Measurements from ENCODE around the gene UNC5B.

Gene UNC5B

DNA sequence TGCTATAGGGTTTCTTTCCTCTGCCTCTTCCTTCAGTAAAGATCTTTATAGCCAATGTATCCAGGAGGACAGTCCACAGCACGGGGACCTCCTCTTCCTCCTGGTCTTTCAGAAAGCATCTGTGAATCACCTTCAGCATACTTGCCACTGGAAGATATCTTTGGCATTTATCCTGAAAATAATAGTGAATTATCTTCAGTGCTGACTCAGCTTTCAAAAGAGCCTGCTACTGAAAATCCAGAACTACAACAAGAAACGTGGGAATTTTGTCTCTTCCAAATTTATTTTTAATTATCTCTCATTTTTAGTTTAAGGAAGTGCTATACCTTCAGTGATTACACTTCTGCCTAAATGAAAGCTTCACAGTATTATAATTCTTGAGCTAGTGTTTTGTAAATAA, 7.6 kb upstream of the UNC5B start:
- peaks cover 0 to 6% (median under 1%) of the 10 kb centered on the region in 11 experiments; a peak in 7 of 22 replicates for H3K9me3 ChIP-seq (replicated peaks in 1 of 11)
- no peak overlapping the region for H3K4me3 ChIP-seq
- no peak overlapping the region for H3K27ac ChIP-seq
- peaks cover 0 to 5% (median 0%) of the 10 kb centered on the region in 10 experiments; a peak in 7 of 20 replicates for H3K4me1 ChIP-seq
- H3K36me3 ChIP-seq, result no peaks in the 10 kb centered on the region
- no peak for TF ChIP-seq Cebpa-rat (IDR thresholded peaks at IDR 0.05)
- H3K4me2 ChIP-seq, result no peak overlapping the region
- H3K27me3 ChIP-seq, result peaks cover 7 to 10% (median 8%) of the 10 kb centered on the region in 11 experiments
- H3K9ac ChIP-seq, result no peak overlapping the region
- peaks cover 0 to under 1% (median 0%) of the 10 kb centered on the region in 11 experiments; a peak in 4 of 22 replicates for H4K20me1 ChIP-seq

DNA sequence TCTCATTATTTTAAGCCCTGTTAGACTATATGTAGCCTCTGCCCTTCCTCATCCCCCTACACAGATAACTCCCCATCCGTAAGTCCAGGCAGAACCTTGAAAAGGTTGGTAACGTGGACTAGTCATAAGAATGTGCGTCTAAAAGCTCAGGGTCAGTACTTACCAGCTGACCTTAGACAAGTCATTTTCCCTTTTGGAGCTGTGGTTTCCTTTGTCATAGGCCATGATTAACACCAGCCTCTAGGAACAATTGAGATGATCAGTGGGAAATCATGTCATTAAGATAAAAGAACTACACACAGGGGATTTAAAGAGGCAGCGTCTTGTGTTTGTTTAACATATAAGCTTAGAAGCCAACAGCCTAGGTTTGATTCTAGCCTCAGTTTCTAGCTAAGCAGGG, 6.9 kb upstream of the UNC5B start:
- peaks cover 14 to 17% (median 15%) of the 10 kb centered on the region in 11 experiments for H3K27me3 ChIP-seq
- peaks cover 0 to 8% (median 0%) of the 10 kb centered on the region in 11 experiments; a peak in 5 of 22 replicates for H4K20me1 ChIP-seq
- TF ChIP-seq Cebpa-rat (IDR thresholded peaks at IDR 0.05), result no peak
- H3K9me3 ChIP-seq (replicated peaks in 1 of 11), result no peaks in the 10 kb centered on the region
- no peak overlapping the region for H3K4me3 ChIP-seq
- no peaks in the 10 kb centered on the region for H3K36me3 ChIP-seq
- H3K4me1 ChIP-seq, result peaks cover 0 to 5% (median 0%) of the 10 kb centered on the region in 10 experiments; a peak in 7 of 20 replicates
- no peak overlapping the region for H3K9ac ChIP-seq
- no peak overlapping the region for H3K4me2 ChIP-seq
- no peak overlapping the region for H3K27ac ChIP-seq

GRCh38 chr10:71206911-71207310, 5.5 kb upstream of the UNC5B start:
- no peak for TF ChIP-seq Cebpa-rat (IDR thresholded peaks at IDR 0.05)
- H3K9me3 ChIP-seq (replicated peaks in 1 of 11), result no peaks in the 10 kb centered on the region
- no peaks in the 10 kb centered on the region for H3K36me3 ChIP-seq
- H3K27me3 ChIP-seq, result peaks cover 28 to 31% (median 29%) of the 10 kb centered on the region in 11 experiments
- no peak overlapping the region for H3K9ac ChIP-seq
- no peak overlapping the region for H3K4me3 ChIP-seq
- peaks cover 2 to 9% (median 3%) of the 10 kb centered on the region in 10 experiments; a peak in 14 of 20 replicates for H3K4me1 ChIP-seq
- H3K27ac ChIP-seq, result no peak overlapping the region
- no peak overlapping the region for H3K4me2 ChIP-seq
- H4K20me1 ChIP-seq, result peaks cover 0 to 21% (median 0%) of the 10 kb centered on the region in 11 experiments; a peak in 6 of 22 replicates

- peaks cover 0 to 21% (median 0%) of the 10 kb centered on the region in 11 experiments; a peak in 8 of 22 replicates for H4K20me1 ChIP-seq
- peaks cover 4 to 12% (median 6%) of the 10 kb centered on the region in 10 experiments; a peak in 14 of 20 replicates for H3K4me1 ChIP-seq
- no peak for TF ChIP-seq Cebpa-rat (IDR thresholded peaks at IDR 0.05)
- no peak overlapping the region for H3K4me2 ChIP-seq
- no peak overlapping the region for H3K4me3 ChIP-seq
- peaks cover 32 to 38% (median 36%) of the 10 kb centered on the region in 11 experiments for H3K27me3 ChIP-seq
- H3K9me3 ChIP-seq (replicated peaks in 1 of 11), result no peaks in the 10 kb centered on the region
- H3K27ac ChIP-seq, result no peak overlapping the region
- no peak overlapping the region for H3K9ac ChIP-seq
- H3K36me3 ChIP-seq, result no peaks in the 10 kb centered on the region
These were observed 4.8 kb upstream of the UNC5B start for GRCh38 chr10:71207578-71207977.

DNA sequence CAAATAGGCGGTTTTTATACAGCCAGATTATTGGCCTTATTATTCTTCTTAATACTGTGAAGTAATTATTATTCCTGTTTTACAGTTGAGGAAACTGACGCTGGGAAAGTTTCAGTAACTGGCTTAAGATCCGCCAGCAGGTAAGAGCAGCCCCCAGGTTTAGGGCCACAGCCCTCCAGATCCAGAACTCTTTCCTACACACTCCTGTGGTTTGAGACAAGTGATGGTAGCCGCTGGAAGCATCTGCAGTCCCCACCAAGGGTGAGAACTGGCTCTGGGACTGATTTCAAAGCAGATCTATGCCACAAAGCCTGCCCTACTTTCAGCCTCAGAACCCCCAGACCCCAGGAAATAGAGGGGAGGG, 3.0 kb upstream of the UNC5B start:
- Histone ChIP-seq H3K27ac (no peak overlapping the region), H3K9ac (no peak overlapping the region), H3K4me2 (peak overlapping the region in 2 of 11 experiments; percentile 19 to 72; a peak in 1 of 22 replicates), H3K27me3 (peaks cover 50 to 55% (median 53%) of the 10 kb centered on the region in 11 experiments), H4K20me1 (peaks cover 0 to 38% (median 17%) of the 10 kb centered on the region in 11 experiments; a peak in 16 of 22 replicates), H3K36me3 (no peaks in the 10 kb centered on the region), H3K4me3 (no peak overlapping the region), H3K4me1 (peaks cover 11 to 27% (median 20%) of the 10 kb centered on the region in 10 experiments), H3K9me3 (replicated peaks in 1 of 11) (no peaks in the 10 kb centered on the region)
- TF ChIP-seq Cebpa-rat (IDR thresholded peaks at IDR 0.05), result no peak

- Histone ChIP-seq H3K27me3 (peaks cover 56 to 61% (median 59%) of the 10 kb centered on the region in 11 experiments), H3K4me1 (peaks cover 11 to 27% (median 20%) of the 10 kb centered on the region in 10 experiments)
These were observed 2.4 kb upstream of the UNC5B start for GRCh38 chr10:71209731-71210541.

GRCh38 chr10:71210542-71210871, 1.9 kb upstream of the UNC5B start:
- Histone ChIP-seq H3K36me3 (no peaks in the 10 kb centered on the region), H3K27ac (no peak overlapping the region), H3K4me1 (peaks cover 11 to 27% (median 20%) of the 10 kb centered on the region in 10 experiments), H3K4me3 (no peak overlapping the region), H3K4me2 (no peak overlapping the region), H3K9ac (no peak overlapping the region), H3K27me3 (peaks cover 62 to 67% (median 65%) of the 10 kb centered on the region in 11 experiments), H3K9me3 (replicated peaks in 1 of 11) (no peaks in the 10 kb centered on the region), H4K20me1 (peaks cover 0 to 45% (median 18%) of the 10 kb centered on the region in 11 experiments; a peak in 17 of 22 replicates)
- no peak for TF ChIP-seq Cebpa-rat (IDR thresholded peaks at IDR 0.05)

More at GRCh38 chr10:71209731-71210541, 2.4 kb upstream of the UNC5B start:
- Histone ChIP-seq H3K4me2 (no peak overlapping the region), H3K9me3 (replicated peaks in 1 of 11) (no peaks in the 10 kb centered on the region), H4K20me1 (peaks cover 0 to 44% (median 18%) of the 10 kb centered on the region in 11 experiments; a peak in 17 of 22 replicates), H3K9ac (no peak overlapping the region), H3K27ac (no peak overlapping the region), H3K36me3 (no peaks in the 10 kb centered on the region), H3K4me3 (no peak overlapping the region)
- no peak for TF ChIP-seq Cebpa-rat (IDR thresholded peaks at IDR 0.05)

GRCh38 chr10:71211053-71211452, 1.3 kb upstream of the UNC5B start:
- TF ChIP-seq Cebpa-rat (IDR thresholded peaks at IDR 0.05), result no peak
- Histone ChIP-seq H3K9ac (no peak overlapping the region), H3K27me3 (peaks cover 67 to 73% (median 71%) of the 10 kb centered on the region in 11 experiments), H4K20me1 (peaks cover 0 to 47% (median 18%) of the 10 kb centered on the region in 11 experiments; a peak in 17 of 22 replicates), H3K4me3 (no peak overlapping the region), H3K4me2 (no peak overlapping the region), H3K36me3 (no peaks in the 10 kb centered on the region), H3K9me3 (replicated peaks in 1 of 11) (no peaks in the 10 kb centered on the region), H3K27ac (no peak overlapping the region), H3K4me1 (peaks cover 12 to 27% (median 20%) of the 10 kb centered on the region in 10 experiments)

DNA sequence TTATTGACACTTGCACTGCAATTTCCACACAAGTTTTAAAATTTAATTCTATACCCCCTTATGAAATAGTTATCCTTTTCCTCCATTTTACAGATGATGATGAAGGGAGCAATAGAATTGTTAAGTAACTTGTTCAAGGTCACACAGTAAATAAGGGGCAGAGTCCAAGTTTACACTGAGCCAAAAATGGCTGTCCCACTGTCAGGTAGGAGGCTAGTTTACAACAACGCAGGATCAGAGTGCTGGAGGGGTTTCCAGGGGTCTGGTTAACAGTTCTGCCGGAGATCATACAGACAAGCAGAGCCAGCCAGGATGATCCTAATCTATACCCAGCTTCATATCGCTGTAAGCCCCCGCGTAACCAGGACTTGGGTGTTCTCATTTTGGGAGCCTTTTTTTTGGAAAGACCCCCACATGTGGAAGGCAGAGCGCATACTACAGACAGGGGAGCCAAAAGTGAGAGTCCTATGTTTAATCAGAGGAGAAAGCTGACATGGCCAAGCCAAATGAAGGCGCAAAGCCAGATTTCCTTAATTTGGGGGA, 524 bp upstream of the UNC5B start:
- H3K36me3 ChIP-seq, result no peaks in the 10 kb centered on the region
- peaks cover 75 to 81% (median 79%) of the 10 kb centered on the region in 11 experiments for H3K27me3 ChIP-seq
- peak overlapping the region in 2 of 11 experiments; percentile 22 to 35; a peak in 3 of 22 replicates for H3K27ac ChIP-seq
- peaks cover 20 to 35% (median 24%) of the 10 kb centered on the region in 10 experiments for H3K4me1 ChIP-seq
- peak overlapping the region in 9 of 11 experiments; percentile 38 to 79 (median 69); a peak in 13 of 22 replicates for H3K9ac ChIP-seq
- H3K9me3 ChIP-seq (replicated peaks in 1 of 11), result no peaks in the 10 kb centered on the region
- H3K4me2 ChIP-seq, result peak overlapping the region; percentile 94 to 100 (median 99)
- no peak for TF ChIP-seq Cebpa-rat (IDR thresholded peaks at IDR 0.05)
- H3K4me3 ChIP-seq, result peak overlapping the region; percentile 61 to 77 (median 66)
- H4K20me1 ChIP-seq, result peaks cover 0 to 55% (median 18%) of the 10 kb centered on the region in 11 experiments; a peak in 17 of 22 replicates

All from BLaER1 treated with 17β-estradiol and CSF1 and Interleukin-3, amounts not matched to agents 10 nM and 100 nM (cell line).